ENCODE measurements around the gene UPK1A. TPM values are rescaled to one million over a fixed set of nuclear protein-coding genes. Genes with fewer than 3 reads are reported as not detected.

Gene UPK1A
- total RNA-seq, 1 experiment from 2014 or later: 0.69 TPM

DNA sequence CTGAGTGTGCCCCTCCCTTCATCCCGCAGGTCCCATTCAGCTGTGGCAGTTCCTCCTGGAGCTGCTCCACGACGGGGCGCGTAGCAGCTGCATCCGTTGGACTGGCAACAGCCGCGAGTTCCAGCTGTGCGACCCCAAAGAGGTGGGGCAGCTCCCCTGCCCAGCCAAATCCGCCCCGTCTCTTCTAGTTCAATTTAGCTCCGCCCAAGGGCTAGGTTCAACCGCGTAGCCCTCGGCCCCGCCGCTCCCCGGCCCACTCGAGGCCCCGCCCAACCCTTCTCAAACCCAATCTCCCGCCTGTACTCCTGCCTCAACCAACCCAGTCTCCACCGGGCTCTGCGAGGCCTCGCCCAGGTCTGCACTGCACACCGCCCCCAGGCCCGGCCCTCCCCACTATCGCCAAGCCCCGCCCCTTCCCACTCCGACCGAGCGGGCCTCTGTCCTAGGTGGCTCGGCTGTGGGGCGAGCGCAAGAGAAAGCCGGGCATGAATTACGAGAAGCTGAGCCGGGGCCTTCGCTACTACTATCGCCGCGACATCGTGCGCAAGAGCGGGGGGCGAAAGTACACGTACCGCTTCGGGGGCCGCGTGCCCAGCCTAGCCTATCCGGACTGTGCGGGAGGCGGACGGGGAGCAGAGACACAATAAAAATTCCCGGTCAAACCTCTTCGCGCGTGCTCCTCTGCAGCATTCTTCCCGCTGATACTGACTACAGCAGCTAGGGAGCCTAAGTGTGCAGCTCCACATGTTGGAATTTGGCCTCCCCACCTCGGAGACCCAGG is 21.9 kb upstream of the UPK1A start:
- H3K4me3 ChIP-seq (replicated peaks in 1 of 2; ENCODE audit: low read depth in 1 of 2, low read length in 2 of 2): peak overlapping the region; percentile 61 to 66

More for the DNA sequence above, 21.9 kb upstream of the UPK1A start:
- H3K27me3 ChIP-seq (ENCODE audit: insufficient read depth, low read length): no peaks in the 10 kb centered on the region
- peak overlapping the region; percentile 69 for H3K9ac ChIP-seq (ENCODE audit: low read length)
- H2AFZ ChIP-seq (ENCODE audit: low read depth, low read length, poor library complexity, severe bottlenecking): peak overlapping the region; percentile 90
- CTCF ChIA-PET: interaction anchor here (1.0 to 1.2 kb wide), 3 partner anchors 11 to 149 kb away, joined by 3 read pairs; no protein-coding TSS in a partner anchor
- H3K9me3 ChIP-seq (ENCODE audit: control insufficient read depth in 1 of 2, insufficient read depth in 1 of 2, low read depth in 1 of 2, low read length in 2 of 2): no peaks in the 10 kb centered on the region
- RAD21 ChIA-PET (ENCODE audit: low non-redundant PET in 1 of 2, low total read pairs in 2 of 2, uncharacterized antibody in 2 of 2, unreplicated experiment in 2 of 2): no interaction called here
- H3K79me2 ChIP-seq (ENCODE audit: insufficient read depth, low read length): peaks cover 12% of the 10 kb centered on the region
- peak overlapping the region; percentile 85 for H3K27ac ChIP-seq (ENCODE audit: low read depth, low read length)
- BruUV-seq (replicated peaks): no TSS peak
- no peaks in the 10 kb centered on the region for H4K20me1 ChIP-seq (ENCODE audit: insufficient read depth)
- no peaks in the 10 kb centered on the region for H3K9me2 ChIP-seq (ENCODE audit: insufficient read depth)
- TF ChIP-seq ZFX (IDR thresholded peaks at IDR 0.05) (peak; percentile 9; the same call in 1 of the 2 replicates), POLR2AphosphoS5 (IDR thresholded peaks at IDR 0.05; ENCODE audit: low read depth, low read length) (peak; percentile 43; the same call in 1 of the 2 replicates), JUND (IDR thresholded peaks at IDR 0.05) (no peak), EGR1 (IDR thresholded peaks at IDR 0.05; ENCODE audit: low read depth) (no peak), RAD21 (IDR thresholded peaks at IDR 0.05; ENCODE audit: low read depth) (no peak), TCF7L2 (IDR thresholded peaks at IDR 0.05; ENCODE audit: borderline replicate concordance, extremely low read depth, insufficient read depth, insufficient read length) (no peak), EZH2phosphoT487 (IDR thresholded peaks at IDR 0.05; ENCODE audit: borderline replicate concordance) (no peak), SIN3A (IDR thresholded peaks at IDR 0.05; ENCODE audit: low read depth) (no peak), FOSL1 (IDR thresholded peaks at IDR 0.05; ENCODE audit: low read depth) (no peak), CBX3 (IDR thresholded peaks at IDR 0.05; ENCODE audit: low read depth) (no peak), SP1 (IDR thresholded peaks at IDR 0.05; ENCODE audit: low read depth) (no peak), YY1 (IDR thresholded peaks at IDR 0.05; ENCODE audit: extremely low read depth, insufficient replicate concordance, low read depth, low read length) (no peak), ELF1 (IDR thresholded peaks at IDR 0.05; ENCODE audit: borderline replicate concordance, low read depth) (no peak), ZNF274 (IDR thresholded peaks at IDR 0.05; ENCODE audit: low read depth, low read length) (no peak)
- TF ChIP-seq, protein P1, sequence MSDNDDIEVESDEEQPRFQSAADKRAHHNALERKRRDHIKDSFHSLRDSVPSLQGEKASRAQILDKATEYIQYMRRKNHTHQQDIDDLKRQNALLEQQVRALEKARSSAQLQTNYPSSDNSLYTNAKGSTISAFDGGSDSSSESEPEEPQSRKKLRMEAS (IDR thresholded peaks at IDR 0.05): no peak
- TF ChIP-seq, protein P2, sequence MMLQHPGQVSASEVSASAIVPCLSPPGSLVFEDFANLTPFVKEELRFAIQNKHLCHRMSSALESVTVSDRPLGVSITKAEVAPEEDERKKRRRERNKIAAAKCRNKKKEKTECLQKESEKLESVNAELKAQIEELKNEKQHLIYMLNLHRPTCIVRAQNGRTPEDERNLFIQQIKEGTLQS (IDR thresholded peaks at IDR 0.05): no peak
- TF ChIP-seq, protein P3, sequence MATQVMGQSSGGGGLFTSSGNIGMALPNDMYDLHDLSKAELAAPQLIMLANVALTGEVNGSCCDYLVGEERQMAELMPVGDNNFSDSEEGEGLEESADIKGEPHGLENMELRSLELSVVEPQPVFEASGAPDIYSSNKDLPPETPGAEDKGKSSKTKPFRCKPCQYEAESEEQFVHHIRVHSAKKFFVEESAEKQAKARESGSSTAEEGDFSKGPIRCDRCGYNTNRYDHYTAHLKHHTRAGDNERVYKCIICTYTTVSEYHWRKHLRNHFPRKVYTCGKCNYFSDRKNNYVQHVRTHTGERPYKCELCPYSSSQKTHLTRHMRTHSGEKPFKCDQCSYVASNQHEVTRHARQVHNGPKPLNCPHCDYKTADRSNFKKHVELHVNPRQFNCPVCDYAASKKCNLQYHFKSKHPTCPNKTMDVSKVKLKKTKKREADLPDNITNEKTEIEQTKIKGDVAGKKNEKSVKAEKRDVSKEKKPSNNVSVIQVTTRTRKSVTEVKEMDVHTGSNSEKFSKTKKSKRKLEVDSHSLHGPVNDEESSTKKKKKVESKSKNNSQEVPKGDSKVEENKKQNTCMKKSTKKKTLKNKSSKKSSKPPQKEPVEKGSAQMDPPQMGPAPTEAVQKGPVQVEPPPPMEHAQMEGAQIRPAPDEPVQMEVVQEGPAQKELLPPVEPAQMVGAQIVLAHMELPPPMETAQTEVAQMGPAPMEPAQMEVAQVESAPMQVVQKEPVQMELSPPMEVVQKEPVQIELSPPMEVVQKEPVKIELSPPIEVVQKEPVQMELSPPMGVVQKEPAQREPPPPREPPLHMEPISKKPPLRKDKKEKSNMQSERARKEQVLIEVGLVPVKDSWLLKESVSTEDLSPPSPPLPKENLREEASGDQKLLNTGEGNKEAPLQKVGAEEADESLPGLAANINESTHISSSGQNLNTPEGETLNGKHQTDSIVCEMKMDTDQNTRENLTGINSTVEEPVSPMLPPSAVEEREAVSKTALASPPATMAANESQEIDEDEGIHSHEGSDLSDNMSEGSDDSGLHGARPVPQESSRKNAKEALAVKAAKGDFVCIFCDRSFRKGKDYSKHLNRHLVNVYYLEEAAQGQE (IDR thresholded peaks at IDR 0.05; ENCODE audit: low read depth): no peak
- H3K36me3 ChIP-seq (ENCODE audit: control insufficient read depth in 1 of 2, insufficient read depth in 2 of 2, low read length in 2 of 2): no peaks in the 10 kb centered on the region; a peak in 1 of 4 replicates
- H3K4me2 ChIP-seq (ENCODE audit: low read length): peak overlapping the region; percentile 99
- intact Hi-C loops (cut with micrococcal nuclease): no loop called here
- ATAC-seq (peak; percentile 85), DNase-seq (ENCODE audit: low read depth, low spot score) (peak; percentile 93)
- H3K4me1 ChIP-seq (ENCODE audit: control insufficient read depth in 1 of 2, insufficient read depth in 2 of 2, low read length in 2 of 2): peaks cover 14 to 55% of the 10 kb centered on the region in 2 experiments; a peak in 3 of 4 replicates
- POLR2A ChIA-PET: interaction anchor here (0.7 to 2.0 kb wide), 12 partner anchors 10 to 364 kb away, joined by 3 to 8 read pairs (median 4); partner anchors contain the start of genes HAUS5, LIN37 and SYNE4

Measured in HCT116 (cell line).